K562 (cell line): ENCODE data around the gene ASB7.

Source experiments
- CTCF ChIP-seq, 3 experiments: IDR thresholded peaks in 2 of 3; conservative IDR thresholded peaks in 1 of 3; 2 replicates each; pipeline ENCODE4 v1.5.1; 2011 to 2012; ENCODE audit warnings: low read length in 3 of 3, mild to moderate bottlenecking in 3 of 3, control low read depth in 2 of 3, improper control_type of control experiment in 1 of 3, inconsistent platforms in 1 of 3, low read depth in 1 of 3, mixed read lengths in 1 of 3, moderate library complexity in 1 of 3; ENCODE audit not compliant: insufficient read depth in 2 of 3
- HDAC2 ChIP-seq: fragments of 450-650 bp; IDR thresholded peaks from 2 replicates; pipeline ENCODE4 v1.6.1; 2016; ENCODE audit warnings: mild to moderate bottlenecking
- NR2C2 ChIP-seq, 2 experiments: fragments of 200-800 bp in 1 of 2; sonication (Bioruptor generic) in 1 of 2; sonication (generic) in 1 of 2; formaldehyde crosslinking in 1 of 2; IDR thresholded peaks; 2 replicates each; pipeline versions ENCODE4 v1.6.1 to v1.8.0; 2016 to 2022; ENCODE audit warnings: mild to moderate bottlenecking in 1 of 2, missing compliant biosample characterization in 1 of 2, missing genetic modification characterization in 1 of 2, missing genetic modification reagents in 1 of 2
- RAD21 ChIP-seq, 2 experiments: fragments of 250-450 bp in 1 of 2; fragments of 450-650 bp in 1 of 2; sonication (Bioruptor Pico) in 1 of 2; formaldehyde crosslinking in 1 of 2; IDR thresholded peaks in 1 of 2; conservative IDR thresholded peaks in 1 of 2; 2 replicates each; pipeline versions ENCODE4 v1.4.0 to v1.8.0; 2020 to 2022; ENCODE audit warnings: mild to moderate bottlenecking in 2 of 2, moderate library complexity in 1 of 2
- TCF7L2 ChIP-seq: fragments of 150-350 bp; IDR thresholded peaks from 2 replicates; pipeline ENCODE4 v1.6.1; 2016; ENCODE audit warnings: low read depth, mild to moderate bottlenecking, low read length, moderate library complexity
- TEAD1 ChIP-seq, 2 experiments: fragments of 450-650 bp in 1 of 2; sonication (generic) in 1 of 2; formaldehyde crosslinking; IDR thresholded peaks; 2 replicates each; pipeline versions ENCODE4 v1.4.0 to v1.8.0; 2020 to 2022; ENCODE audit warnings: mild to moderate bottlenecking in 2 of 2, missing genetic modification reagents in 1 of 2
- ZNF143 ChIP-seq: sonication (generic); formaldehyde crosslinking; IDR thresholded peaks from 2 replicates; pipeline ENCODE4 v1.9.0; 2022; ENCODE audit warnings: mild to moderate bottlenecking, missing genetic modification reagents

- TF ChIP-seq HDAC2 (no peak), CTCF (IDR thresholded peaks at IDR 0.05 in 2 of 3, conservative IDR thresholded peaks at IDR 0.05 in 1 of 3; ENCODE audit: insufficient read depth in 2 of 3, low read depth in 1 of 3, low read length in 3 of 3) (no peak), TCF7L2 (no peak), NR2C2 (CRISPR knock-in tag; IDR thresholded peaks at IDR 0.05) (no peak), NR2C2 (tag; IDR thresholded peaks at IDR 0.05) (no peak), ZNF143 (CRISPR knock-in tag) (no peak), TEAD1 (CRISPR knock-in tag; IDR thresholded peaks at IDR 0.05) (no peak), RAD21 (CRISPR knock-in tag; conservative IDR thresholded peaks at IDR 0.05 in 1 of 2, IDR thresholded peaks at IDR 0.05 in 1 of 2) (no peak)
Measured at GRCh38 chr15:100695048-100695447, 92.7 kb downstream of the ASB7 start.
